GM19238 (cell line): ENCODE results near the gene SLC16A6.
"Not testable (repeated sequence)": the region's sequence is repeated elsewhere in the genome, so short reads cannot be mapped to it uniquely, and the experiment has no call there.

Experiments
- DNase-seq: peaks from one replicate; pipeline ENCODE4 v3.0.0; 2011; ENCODE audit warnings: low spot score; ENCODE audit not compliant: insufficient read length

SLC16A6 gene, protein sequence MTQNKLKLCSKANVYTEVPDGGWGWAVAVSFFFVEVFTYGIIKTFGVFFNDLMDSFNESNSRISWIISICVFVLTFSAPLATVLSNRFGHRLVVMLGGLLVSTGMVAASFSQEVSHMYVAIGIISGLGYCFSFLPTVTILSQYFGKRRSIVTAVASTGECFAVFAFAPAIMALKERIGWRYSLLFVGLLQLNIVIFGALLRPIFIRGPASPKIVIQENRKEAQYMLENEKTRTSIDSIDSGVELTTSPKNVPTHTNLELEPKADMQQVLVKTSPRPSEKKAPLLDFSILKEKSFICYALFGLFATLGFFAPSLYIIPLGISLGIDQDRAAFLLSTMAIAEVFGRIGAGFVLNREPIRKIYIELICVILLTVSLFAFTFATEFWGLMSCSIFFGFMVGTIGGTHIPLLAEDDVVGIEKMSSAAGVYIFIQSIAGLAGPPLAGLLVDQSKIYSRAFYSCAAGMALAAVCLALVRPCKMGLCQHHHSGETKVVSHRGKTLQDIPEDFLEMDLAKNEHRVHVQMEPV

GRCh38 chr17:68290955-68291835, at the start of gene SLC16A6, which contains the start of gene ARSG:
Gene SLC16A6 (minus strand): TSS chr17:68291127. CDS start chr17:68278320, 12,807 bp downstream.
Gene ARSG (plus strand): TSS chr17:68291495. CDS start chr17:68307494, 15,999 bp downstream.
- DNase-seq: peak; percentile 87

- no peak for DNase-seq
Observed at GRCh38 chr17:68334393-68334792, 43.5 kb upstream of the SLC16A6 start.

- not testable (repeated sequence) for DNase-seq
Observed at GRCh38 chr17:68331932-68332331, 41.0 kb upstream of the SLC16A6 start.

DNA sequence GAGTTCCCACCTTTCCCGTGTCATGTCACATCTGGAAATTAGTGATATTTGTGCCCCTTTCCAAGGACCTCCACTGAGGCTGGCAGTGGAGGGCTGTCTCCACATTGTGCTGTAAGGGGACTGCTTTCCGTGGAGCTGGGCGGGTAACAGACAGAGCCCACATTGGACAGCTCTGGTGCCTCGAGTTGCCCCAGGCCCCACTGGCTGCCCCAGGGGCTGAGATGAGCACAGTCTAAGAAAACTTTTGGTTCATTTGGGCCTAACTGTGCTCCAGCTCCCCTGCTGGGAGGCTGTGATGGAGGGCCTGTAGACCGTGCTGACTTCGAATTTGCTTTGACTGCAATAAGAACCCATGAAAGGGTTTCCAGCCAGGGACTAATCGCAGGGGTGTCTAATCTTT, 38.4 kb upstream of the SLC16A6 start:
- no peak for DNase-seq

- no peak for DNase-seq
Observed at GRCh38 chr17:68328676-68329075, 37.7 kb upstream of the SLC16A6 start.

DNA sequence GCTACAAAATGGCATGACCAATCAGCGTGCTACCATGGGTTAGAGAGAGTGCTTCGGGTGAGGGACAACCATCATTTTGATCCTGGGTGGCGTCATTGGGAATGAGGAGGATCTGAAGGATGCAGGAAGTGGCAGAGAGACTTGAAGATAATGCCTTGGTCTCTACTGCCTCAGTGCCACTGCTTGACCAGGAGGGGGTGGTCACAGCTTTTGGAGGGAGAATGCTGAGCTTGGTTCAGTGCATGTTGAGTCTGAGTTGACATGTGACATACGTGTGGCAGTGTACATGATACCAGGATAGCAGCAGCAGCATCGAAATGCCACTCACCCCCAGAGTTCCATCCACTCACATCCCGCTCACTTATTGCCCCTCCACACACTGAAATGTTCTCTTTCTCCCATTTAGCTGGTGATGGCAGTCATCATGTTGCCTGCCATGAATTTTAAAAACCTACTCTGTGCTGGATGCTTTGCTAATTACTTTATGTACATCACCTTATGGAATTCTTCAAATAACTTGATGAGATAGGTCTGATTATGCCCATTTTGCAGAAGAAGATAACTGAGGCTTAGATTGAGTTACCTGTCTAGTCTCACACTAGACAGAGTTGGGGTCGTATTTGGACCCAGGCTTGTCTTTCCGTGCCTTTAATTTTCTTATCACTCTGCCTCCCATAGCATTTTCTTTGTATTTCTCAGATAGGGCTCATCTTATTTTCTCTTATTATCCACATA, 37.1 kb upstream of the SLC16A6 start:
- DNase-seq: no peak

DNA sequence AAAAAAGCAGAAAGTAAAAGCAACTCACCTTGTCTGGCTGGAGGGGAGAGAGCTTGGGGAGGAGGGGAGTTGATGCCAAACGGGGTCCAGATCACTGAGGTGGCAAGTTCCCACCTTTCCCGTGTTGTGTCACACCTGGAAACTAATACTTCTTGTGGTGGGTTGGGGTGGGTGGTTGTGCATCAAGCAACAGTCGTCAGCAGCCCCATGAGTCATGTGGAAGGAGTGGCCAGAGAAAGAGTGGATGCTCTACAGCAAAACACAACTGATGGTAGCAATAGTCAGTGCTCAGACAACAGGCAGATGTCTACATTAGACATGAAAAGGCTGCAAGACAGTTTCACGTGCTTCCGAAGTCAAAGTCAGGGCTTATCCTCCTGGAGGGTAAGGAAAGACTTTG, 35.8 kb upstream of the SLC16A6 start:
- DNase-seq: no peak

- no peak for DNase-seq
Observed at GRCh38 chr17:68325961-68326360, 35.0 kb upstream of the SLC16A6 start.

DNA sequence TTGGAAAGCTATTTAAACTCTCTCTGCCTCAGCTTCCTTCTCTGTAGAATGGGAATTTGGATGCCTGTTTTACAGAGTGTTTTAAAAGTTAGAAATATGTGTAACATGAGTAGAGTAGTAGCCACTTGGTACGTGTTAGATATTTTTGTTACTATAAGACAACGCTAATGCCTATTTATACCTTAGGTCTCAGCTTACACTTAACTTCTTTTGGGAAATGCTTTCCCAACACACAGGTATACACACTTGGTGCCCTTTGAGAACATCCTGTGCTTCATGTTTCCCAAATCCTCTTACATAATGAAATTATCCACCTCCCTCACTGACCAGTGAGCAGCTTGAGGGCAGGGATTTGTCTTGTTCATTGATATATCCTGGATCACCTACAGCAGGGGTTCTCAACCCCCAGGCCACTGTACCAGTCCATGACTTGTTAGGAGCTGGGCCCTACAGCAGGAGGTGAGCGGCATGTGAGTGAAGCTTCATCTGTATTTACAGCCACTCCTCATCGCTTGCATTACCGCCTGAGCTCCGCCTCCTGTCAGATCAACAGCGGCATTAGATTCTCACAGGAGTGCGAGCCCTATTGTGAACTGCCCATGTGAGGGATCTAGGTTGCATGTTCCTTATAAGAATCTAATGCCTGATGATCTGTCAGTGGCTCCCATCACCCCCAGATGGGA, 33.9 kb upstream of the SLC16A6 start:
- DNase-seq: no peak

- DNase-seq: no peak
Observed at GRCh38 chr17:68324114-68324513, 33.2 kb upstream of the SLC16A6 start.

GRCh38 chr17:68322630-68323029, 31.7 kb upstream of the SLC16A6 start:
- DNase-seq: no peak

- no peak for DNase-seq
Observed at GRCh38 chr17:68321556-68321954, 30.6 kb upstream of the SLC16A6 start.

DNA sequence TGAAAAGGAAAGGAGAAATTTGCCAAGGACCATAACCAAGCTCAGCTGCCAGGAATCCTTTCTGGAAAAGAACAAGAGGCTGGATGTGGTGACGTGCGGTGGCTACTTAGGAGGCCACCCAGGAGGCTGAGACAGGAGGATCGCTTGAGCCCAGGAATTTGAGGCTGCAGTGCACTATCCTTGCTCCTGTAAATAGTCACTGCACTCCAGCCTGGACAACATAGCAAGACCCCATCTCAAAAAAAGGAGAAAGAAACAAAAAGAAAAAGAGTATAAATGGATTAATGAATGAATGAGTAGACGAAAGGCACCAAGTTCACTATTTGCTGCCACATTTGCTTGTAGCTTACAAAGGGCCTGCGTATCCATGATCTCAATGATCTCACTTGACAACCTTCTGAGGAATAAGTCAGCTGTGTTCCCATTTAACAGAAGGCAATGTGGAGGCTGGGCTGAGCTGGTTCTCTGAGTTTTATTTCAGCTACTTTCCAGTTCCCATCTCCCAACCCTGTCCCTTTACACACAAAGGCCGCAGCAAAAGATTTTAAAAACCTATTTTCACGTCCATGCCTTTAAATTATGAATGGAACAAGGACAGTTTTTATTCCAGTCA, 30.1 kb upstream of the SLC16A6 start:
- DNase-seq: no peak

- DNase-seq: no peak
Observed at GRCh38 chr17:68320311-68320865, 29.5 kb upstream of the SLC16A6 start.

GRCh38 chr17:68319410-68320162, 28.7 kb upstream of the SLC16A6 start:
- no peak for DNase-seq

GRCh38 chr17:68318103-68318991, 27.4 kb upstream of the SLC16A6 start:
- DNase-seq: no peak

DNA sequence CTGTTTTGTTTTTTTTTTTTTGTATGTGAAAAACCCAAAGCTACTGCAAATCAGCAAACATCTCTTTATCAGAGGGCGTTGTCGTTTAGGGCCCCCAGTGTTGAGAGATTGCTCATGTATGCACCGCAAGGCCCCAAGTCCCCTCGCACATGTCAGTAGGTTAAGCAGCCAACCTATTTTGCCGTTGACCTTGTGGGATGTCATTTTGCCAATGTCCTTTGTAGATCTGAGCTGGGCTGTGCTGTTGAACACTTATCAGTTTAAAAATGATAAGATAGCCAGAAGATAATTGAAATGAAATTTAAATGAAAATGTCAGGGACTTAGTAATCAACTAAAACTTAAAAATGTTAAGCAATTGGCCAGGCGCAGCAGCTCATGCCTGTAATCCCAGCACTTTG, 26.5 kb upstream of the SLC16A6 start:
- no peak for DNase-seq

GRCh38 chr17:68315930-68316329, 25.0 kb upstream of the SLC16A6 start:
- no peak for DNase-seq
